GM18867 (cell line): ENCODE data around the gene HLCS.
"Not testable (repeated sequence)": the region's sequence is repeated elsewhere in the genome, so short reads cannot be mapped to it uniquely, and the experiment has no call there.

Source experiments
- ATAC-seq: cut with Tn5 transposase; IDR thresholded peaks from one replicate; pipeline ENCODE4 v1.9.1; 2021; ENCODE audit warnings: mild to moderate bottlenecking, moderate library complexity; ENCODE audit not compliant: unreplicated experiment

The HLCS gene

GRCh38 chr21:36816026-36816425, 150.4 kb downstream of the HLCS start:
- not testable (repeated sequence) for ATAC-seq

- no peak for ATAC-seq
These were observed 151.2 kb downstream of the HLCS start for GRCh38 chr21:36815284-36815683.

- no peak for ATAC-seq
These were observed 153.4 kb downstream of the HLCS start for GRCh38 chr21:36813052-36813451.

DNA sequence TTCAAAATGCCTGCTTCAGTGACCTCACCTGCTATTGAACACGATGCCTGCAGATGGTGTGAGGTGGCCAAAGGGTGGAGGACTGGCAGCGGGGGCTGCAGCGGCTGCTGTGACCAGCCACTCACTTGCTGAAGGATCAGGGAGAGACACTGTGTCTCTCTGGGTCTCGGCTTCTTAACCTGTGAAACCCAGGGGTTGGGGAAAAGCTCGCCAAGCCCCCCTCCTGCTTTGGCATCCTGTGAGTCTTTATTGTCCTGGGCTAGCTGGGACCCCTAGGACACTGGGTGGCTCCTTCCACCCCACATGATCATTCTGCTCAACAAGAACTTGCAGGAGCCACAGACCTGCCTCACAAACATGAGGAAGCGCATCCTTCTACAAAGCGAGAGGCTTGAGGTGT, 154.7 kb downstream of the HLCS start:
- ATAC-seq: no peak

DNA sequence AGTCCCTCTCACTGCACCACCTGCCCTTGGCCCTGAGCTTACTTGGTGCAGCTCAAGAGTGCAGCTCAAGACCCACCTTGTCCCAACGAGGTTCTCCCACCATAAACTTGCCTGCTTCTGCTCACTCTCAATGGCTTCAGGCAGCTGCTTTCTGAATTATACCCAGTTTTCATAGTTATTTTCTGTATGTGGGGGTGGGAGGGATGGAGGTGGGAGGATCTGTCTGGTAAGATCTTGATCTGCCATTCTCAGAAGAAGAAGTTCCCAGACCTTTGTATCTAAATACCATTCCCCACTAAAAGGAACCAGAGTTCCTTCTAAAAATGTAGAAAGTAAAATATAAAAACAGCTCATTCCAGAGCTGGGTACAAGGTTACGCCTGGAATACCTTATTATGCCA, 156.0 kb downstream of the HLCS start:
- ATAC-seq: no peak

DNA sequence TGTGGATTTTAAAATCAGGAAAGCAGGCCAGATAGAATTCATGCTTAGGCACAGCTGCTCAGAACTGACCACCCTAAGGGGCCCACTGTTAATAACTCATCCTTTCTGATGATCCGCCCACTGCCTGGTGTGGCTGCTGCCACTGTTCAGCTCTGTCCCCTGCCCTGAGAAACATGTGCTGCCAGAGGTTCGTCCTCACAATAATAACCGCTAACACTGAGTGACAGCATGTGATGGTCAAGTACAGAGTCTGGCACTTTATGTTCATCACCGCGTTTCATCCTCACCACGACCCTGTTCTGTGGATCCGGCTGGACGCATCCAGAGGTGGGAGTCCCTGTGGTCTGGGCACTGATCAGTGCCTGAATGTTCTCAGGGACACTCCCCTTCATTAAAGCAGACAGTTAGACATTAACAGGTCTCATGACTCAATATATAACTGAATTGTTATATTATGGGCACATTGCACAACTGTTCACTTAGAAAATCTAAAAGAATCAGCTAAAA, 159.0 kb downstream of the HLCS start:
- ATAC-seq: no peak

GRCh38 chr21:36806103-36806502, 160.4 kb downstream of the HLCS start:
- ATAC-seq: no peak

DNA sequence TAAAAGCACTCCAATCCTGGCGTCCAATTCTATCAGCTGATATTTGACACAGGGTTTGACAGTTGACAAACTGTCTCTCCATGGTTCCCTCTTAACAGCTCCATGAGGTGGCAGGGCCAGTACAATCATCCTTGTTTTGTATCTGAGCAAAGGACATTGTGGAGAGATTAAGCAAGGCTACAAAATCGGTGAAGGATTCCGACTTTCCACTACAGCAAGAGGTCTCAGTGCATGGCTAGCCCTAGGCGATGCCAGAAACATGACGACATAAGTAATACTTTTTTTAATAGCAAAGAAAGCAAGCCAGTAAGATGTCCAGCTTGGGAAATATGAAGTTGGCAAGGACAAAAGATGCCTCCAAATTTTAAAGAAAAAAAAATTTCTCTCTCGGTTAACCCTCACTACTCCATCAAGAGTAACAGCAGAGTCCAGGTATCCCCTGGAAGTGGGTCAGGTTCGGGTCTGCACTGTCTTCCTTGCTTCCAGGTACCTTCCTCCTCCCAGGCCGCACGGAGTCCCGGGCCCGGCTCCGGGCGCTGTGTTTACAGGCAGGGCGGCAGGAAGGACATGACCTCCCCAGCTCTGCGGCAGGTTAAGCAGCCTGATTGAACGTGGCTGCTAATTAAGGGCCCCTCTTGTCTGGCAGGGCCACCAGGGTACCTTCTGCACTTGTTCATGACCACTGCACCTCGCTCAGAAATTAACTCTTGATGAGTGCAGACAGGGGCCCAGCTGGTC, 161.4 kb downstream of the HLCS start:
- ATAC-seq: no peak

DNA sequence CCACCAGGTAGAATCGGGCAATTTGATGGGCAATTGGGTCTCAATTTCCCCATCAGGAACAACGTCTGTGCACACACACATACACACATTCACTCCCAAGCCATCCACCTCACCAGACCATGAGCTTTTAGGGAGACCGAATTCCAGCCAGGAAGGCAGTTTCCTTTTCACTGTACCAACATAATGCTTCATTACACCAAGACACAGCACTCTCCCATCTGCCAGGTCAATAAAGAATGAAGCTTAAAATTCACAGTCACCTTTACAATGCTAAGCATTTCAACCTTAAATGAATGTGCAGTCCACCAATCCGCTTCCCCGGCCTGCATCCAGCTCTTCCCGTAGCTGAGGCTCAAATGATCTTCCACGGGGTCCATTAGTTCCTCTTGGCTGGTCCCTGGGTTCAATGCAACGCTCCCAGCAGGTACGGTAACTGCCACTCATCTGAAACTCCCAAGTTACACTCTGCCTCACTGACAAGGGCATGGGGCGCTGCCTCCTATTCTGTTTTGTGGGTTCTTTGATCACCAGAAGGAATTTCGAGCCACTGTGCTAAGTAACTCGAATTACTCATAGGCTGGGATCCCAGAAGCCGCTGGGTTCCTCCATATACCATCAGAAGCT, 162.5 kb downstream of the HLCS start:
- no peak for ATAC-seq

DNA sequence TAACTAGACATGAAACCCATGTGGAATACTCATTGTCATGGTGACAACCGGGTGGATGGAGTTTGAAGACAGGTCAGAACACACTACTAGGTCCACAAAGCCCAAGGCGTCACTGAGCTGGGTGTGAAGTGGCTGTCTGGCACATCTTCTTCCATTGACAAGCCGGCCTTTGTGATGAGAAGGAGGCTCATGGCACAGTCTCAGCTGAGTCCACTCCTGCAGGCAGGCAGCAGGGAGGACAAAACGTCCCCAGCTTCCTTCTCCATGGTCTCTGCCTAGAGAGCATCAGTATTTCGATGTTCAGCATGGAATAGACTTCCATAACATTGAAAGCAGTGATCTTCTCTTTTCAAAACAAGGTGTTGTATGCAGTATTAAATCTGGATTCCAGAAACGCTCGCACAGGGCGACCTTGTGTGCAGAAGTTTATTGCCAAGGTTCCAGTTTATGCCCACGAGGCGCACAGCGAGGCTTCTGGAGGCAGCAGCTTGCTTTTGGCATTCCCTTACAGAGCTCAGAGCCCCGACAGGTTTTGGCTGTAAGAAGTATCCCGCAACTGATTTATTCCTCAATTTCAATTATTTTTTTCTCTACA, 163.3 kb downstream of the HLCS start:
- ATAC-seq: no peak

DNA sequence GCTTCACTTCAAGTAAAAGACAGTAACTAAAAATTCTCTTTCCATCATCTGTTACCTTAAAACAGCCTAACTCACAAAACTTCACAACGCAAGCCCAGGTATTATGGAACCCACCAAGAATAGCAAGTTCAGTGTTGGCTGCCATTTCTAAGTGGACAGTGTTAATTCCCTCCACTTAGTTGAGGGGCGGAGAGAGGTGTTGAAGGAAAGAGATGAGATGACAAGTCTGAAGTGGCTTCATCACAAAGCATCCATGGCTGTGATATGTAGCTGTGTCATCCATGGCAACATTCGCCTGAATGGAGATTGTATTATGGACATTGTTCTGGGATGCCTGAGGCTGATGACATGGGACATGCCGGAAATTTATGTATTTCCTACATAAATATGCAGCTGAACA, 165.7 kb downstream of the HLCS start:
- no peak for ATAC-seq

DNA sequence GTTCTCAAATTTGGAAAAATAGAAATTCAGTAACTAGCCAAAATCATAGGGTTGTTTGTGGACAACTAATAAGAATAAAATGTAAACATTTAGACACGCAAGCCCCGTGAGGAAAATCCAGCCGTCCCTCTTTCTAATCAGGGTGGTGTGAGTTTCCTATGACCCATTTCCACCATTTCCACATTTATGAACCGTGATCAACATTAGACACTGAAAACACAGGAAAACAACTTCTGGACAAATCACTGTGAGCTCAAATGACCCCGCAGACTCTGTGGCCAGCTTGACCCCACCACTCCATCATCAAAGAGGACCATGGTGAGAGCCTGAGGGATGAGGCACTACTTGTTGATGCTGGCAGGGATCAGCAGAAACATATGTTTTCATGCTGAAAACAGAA, 166.6 kb downstream of the HLCS start:
- ATAC-seq: no peak

DNA sequence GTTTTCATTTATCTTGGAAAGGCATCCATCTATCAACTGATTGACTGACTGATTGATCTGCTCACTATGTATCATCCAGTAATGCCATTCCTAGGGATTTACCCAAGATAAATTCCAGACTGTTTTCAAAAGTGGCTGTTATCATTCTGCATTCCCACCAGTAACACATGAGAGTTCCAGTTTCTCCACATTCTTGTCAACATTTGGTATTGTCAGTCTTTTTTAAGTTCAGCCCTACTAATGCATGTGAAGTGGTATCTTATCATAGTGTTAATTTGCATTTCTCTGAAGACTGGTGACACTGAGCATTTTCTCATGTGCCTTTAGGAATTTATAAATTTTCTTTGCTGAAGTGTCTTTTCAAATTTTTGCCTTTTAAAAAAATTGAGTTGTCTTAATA, 168.0 kb downstream of the HLCS start:
- no peak for ATAC-seq

DNA sequence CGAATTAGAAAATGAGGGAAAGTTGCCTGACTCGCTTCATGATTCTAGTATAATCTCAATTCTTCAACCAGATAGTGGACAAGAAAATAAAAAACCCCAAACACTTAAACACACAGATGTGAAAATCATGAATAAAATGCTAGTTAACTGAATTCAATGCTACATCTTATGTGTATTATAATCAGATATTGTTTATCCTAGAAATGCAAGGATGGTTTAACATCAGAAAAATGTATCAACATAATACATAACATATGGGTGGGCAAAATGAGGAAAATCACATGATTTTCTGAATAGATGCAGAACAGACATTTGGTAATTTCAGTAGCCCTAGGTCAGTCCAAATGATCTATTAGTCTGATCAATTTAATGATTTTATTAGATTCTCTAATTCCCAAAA, 170.4 kb downstream of the HLCS start:
- no peak for ATAC-seq

DNA sequence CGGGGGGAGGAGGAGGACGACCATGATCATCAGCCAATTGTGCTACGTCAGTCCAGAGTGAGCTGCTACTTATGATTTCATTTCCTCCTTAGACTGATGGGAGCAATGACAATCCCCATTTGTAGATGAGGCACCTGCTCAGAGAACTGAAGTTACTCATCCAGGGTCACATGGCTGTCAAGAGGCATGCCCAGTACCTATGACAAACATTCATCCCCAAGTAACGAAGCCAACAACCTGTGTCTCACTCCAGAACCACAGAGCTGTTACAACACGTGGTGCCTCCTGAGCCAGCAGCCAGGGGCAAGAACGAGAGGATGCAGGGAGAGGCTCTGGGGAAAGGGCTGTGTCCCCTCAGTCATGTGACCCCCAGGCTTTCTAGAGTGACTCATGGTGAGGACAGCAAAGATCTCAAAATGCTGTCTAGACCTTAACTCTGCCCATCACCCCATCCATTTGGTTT, 173.9 kb downstream of the HLCS start:
- ATAC-seq: no peak

GRCh38 chr21:36791695-36792470, 174.6 kb downstream of the HLCS start:
- no peak for ATAC-seq

DNA sequence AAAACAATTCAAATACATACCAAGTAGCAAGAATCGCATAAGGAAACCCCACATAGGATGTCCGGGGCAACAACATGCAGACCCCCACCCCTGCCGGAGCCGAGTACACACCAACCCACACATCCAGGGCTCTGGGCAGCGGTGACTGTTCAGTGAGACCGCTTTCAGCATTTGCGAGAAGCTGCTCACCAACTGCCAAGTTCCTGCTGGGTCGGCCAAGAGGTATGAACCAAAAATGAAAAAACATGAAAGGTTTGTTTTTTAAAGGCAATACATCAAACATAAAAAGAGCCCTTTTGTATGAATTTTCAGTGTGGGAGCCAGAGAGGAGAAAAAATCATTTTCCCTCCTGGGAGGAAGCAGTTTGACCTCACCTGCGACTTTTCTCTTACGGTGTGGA, 175.3 kb downstream of the HLCS start:
- no peak for ATAC-seq

GRCh38 chr21:36790616-36791015, 175.9 kb downstream of the HLCS start:
- no peak for ATAC-seq

DNA sequence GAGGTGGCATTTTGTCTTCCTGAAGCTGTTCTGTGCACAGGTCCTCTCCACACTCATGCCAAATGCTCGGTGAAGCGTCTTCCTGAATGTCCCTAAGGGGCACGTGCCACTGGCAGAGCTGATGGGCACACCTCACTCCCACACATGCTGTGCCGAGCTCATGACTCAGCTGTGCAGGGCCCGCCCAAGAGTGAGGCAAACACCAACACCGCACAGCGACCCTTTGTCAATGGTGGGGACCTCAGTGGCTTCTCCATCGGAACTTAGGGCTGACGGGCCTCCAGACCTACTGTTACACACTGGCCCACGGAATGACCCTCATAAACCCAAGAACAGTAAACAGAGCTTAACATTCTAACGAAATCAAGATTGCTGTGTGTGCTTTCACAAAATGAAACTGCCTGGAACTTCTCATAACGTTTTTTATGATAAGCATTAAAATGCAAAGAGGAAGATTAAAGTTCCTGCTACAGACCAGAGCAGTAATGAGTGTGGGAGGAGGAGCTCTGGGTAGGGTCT, 178.3 kb downstream of the HLCS start:
- ATAC-seq: no peak

- ATAC-seq: no peak
These were observed 180.3 kb downstream of the HLCS start for GRCh38 chr21:36786186-36786585.

DNA sequence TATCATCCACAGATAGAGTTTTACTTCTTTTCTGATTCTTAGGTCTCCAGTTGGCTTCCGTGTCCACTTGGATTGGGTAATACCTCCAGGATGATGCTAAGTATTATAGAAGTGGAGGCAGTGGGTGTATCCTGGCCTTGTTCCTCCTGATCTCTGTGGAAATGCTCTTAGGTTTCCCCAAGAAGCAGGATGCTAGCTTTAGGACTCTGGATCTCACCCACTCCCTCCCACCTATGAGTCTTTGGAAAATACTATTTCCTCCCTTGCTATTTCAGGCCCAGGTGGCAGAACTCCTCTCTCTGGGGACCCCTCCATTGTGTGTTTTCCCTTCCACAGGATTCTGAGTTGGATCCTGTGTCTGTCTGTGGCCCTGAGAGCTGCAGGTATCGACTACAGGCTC, 180.9 kb downstream of the HLCS start:
- no peak for ATAC-seq
